Keratinocyte (primary cell): ENCODE results near the gene THRB. TPM values are rescaled to one million over a fixed set of nuclear protein-coding genes. Genes with fewer than 3 reads are reported as not detected.
A peak's percentile ranks its signal among the peaks of the same experiment; 100 is the strongest.

Experiments used
- DNase-seq: peaks from one replicate; pipeline ENCODE4 v3.0.0-alpha.2; 2011; ENCODE audit warnings: low read depth, missing footprints, low spot score
- FAIRE-seq: peaks from 2 replicates; lab custom pipeline; 2011; peaks lifted over from hg19 to GRCh38; lab: Jason Lieb, UNC
- H2AFZ ChIP-seq: 2 replicates; pipeline ENCODE4 v1.6.0; 2012; ENCODE audit warnings: low read length, control low read depth, inconsistent platforms; ENCODE audit not compliant: control insufficient read depth
- H3K27ac ChIP-seq: 2 replicates; pipeline ENCODE4 v1.5.1; 2011; ENCODE audit warnings: low read length; ENCODE audit not compliant: control insufficient read depth, insufficient read depth
- H3K27me3 ChIP-seq: 3 replicates; pipeline ENCODE4 v1.6.0; 2011; ENCODE audit warnings: low read length; ENCODE audit not compliant: control insufficient read depth, insufficient read depth; ENCODE audit errors: extremely low read depth
- H3K36me3 ChIP-seq, 2 experiments: 2 replicates in 1 of 2; 3 replicates in 1 of 2; pipeline ENCODE4 v1.5.1; 2011; ENCODE audit warnings: low read length in 2 of 2, mild to moderate bottlenecking in 1 of 2; ENCODE audit not compliant: control insufficient read depth in 2 of 2, insufficient read depth in 2 of 2; ENCODE audit errors: extremely low read depth in 1 of 2
- H3K4me1 ChIP-seq: 3 replicates; pipeline ENCODE4 v1.5.1; 2011; ENCODE audit warnings: low read length; ENCODE audit not compliant: control insufficient read depth, insufficient read depth; ENCODE audit errors: extremely low read depth
- H3K4me2 ChIP-seq: 3 replicates; pipeline ENCODE4 v1.6.0; 2011; ENCODE audit warnings: low read depth, low read length; ENCODE audit not compliant: control insufficient read depth, insufficient read depth; ENCODE audit errors: extremely low read depth
- H3K4me3 ChIP-seq, 3 experiments: fragments of 200-600 bp in 1 of 3; sonication (generic) in 1 of 3; 2 replicates in 2 of 3; 3 replicates in 1 of 3; pipeline ENCODE4 v1.5.1; 2011 to 2016; ENCODE audit warnings: low read length in 3 of 3, mild to moderate bottlenecking in 3 of 3, control low read depth in 2 of 3, inconsistent platforms in 1 of 3, low read depth in 1 of 3, mixed read lengths in 1 of 3, mixed run types in 1 of 3, moderate library complexity in 1 of 3; ENCODE audit not compliant: control insufficient read depth in 2 of 3, insufficient read depth in 2 of 3; ENCODE audit errors: extremely low read depth in 1 of 3
- H3K79me2 ChIP-seq: 2 replicates; pipeline ENCODE4 v1.6.0; 2012; ENCODE audit warnings: low read length; ENCODE audit not compliant: control insufficient read depth, insufficient read depth
- H3K9ac ChIP-seq: 3 replicates; pipeline ENCODE4 v1.6.0; 2011; ENCODE audit warnings: low read length; ENCODE audit not compliant: control insufficient read depth, insufficient read depth; ENCODE audit errors: extremely low read depth
- H3K9me1 ChIP-seq: 3 replicates; pipeline ENCODE4 v1.6.0; 2011; ENCODE audit warnings: low read length; ENCODE audit not compliant: control insufficient read depth, insufficient read depth; ENCODE audit errors: extremely low read depth
- H3K9me3 ChIP-seq: 2 replicates; pipeline ENCODE4 v1.5.1; 2012; ENCODE audit warnings: low read depth, low read length; ENCODE audit not compliant: control insufficient read depth
- H4K20me1 ChIP-seq: 3 replicates; pipeline ENCODE4 v1.6.0; 2011; ENCODE audit warnings: low read length; ENCODE audit not compliant: control insufficient read depth, insufficient read depth; ENCODE audit errors: extremely low read depth
- CTCF ChIP-seq, 3 experiments: IDR thresholded peaks in 1 of 3; conservative IDR thresholded peaks in 1 of 3; optimal IDR thresholded peaks in 1 of 3; 2 replicates in 2 of 3; 3 replicates in 1 of 3; pipeline versions ENCODE3 to v1.5.1; 2011; ENCODE audit warnings: low read length in 3 of 3, mild to moderate bottlenecking in 3 of 3, moderate library complexity in 2 of 3, control low read depth in 1 of 3, inconsistent platforms in 1 of 3; ENCODE audit not compliant: insufficient read depth in 2 of 3; ENCODE audit errors: extremely low read depth in 1 of 3
- EZH2 ChIP-seq: IDR thresholded peaks from one replicate; pipeline ENCODE4 v1.6.1; 2012; ENCODE audit warnings: inconsistent platforms, mild to moderate bottlenecking, low read length, moderate library complexity
- dilution Hi-C: fragments of 300-500 bp; cut with MboI; formaldehyde crosslinking; loops from one replicate; pipeline ENCODE4 v1.7.0; 2020; ENCODE audit warnings: low sequenced_read_pairs; ENCODE audit not compliant: extremely low pct_ligation_motif_present
- polyA plus RNA-seq, 5 experiments: library from polyadenylated mRNA; depleted of rRNA in 3 of 5; stranded (reverse) in 3 of 5; stranded (forward) in 1 of 5; unstranded in 1 of 5; fragments of >200 nt; gene quantifications; 1 replicate in 1 of 5; 2 replicates in 3 of 5; 3 replicates in 1 of 5; pipeline versions ENCODE4 v1.2.1 to v1.2.3, GENCODE V29; 2011 to 2012; ENCODE audit warnings: missing spikeins in 2 of 5, low read depth in 1 of 5, low replicate concordance in 1 of 5

Gene THRB
- polyA plus RNA-seq, 1 donor (not counting 4 experiments of a cell fraction or from before 2014, with no cell fraction given): 2.6 TPM

GRCh38 chr3:24184528-24185176 is 310.0 kb downstream of the THRB start:
- H4K20me1 ChIP-seq: no peaks in the 10 kb centered on the region
- H3K4me2 ChIP-seq: no peak overlapping the region
- peaks cover 4% of the 10 kb centered on the region for H3K4me1 ChIP-seq
- H2AFZ ChIP-seq: no peak overlapping the region
- H3K9me1 ChIP-seq: no peaks in the 10 kb centered on the region
- H3K4me3 ChIP-seq: no peak overlapping the region
- DNase-seq (no peak), FAIRE-seq (no peak)
- no peak overlapping the region for H3K9ac ChIP-seq
- H3K36me3 ChIP-seq: no peaks in the 10 kb centered on the region
- no peaks in the 10 kb centered on the region for H3K9me3 ChIP-seq
- no peak for TF ChIP-seq CTCF (optimal IDR thresholded peaks at IDR 0.05 in 1 of 3, IDR thresholded peaks at IDR 0.05 in 1 of 3, conservative IDR thresholded peaks at IDR 0.05 in 1 of 3; ENCODE audit: extremely low read depth in 1 of 3, insufficient read depth in 2 of 3, low read length in 3 of 3)
- TF ChIP-seq EZH2: no peak
- H3K27ac ChIP-seq: no peak overlapping the region
- H3K79me2 ChIP-seq: no peaks in the 10 kb centered on the region
- dilution Hi-C loops: no loop called here
- no peaks in the 10 kb centered on the region for H3K27me3 ChIP-seq

- FAIRE-seq: no peak
- Histone ChIP-seq H3K9ac (no peak overlapping the region), H3K4me3 (no peak overlapping the region), H3K9me3 (no peaks in the 10 kb centered on the region), H4K20me1 (no peaks in the 10 kb centered on the region), H3K27ac (no peak overlapping the region), H3K36me3 (no peaks in the 10 kb centered on the region), H3K4me1 (peaks cover 4% of the 10 kb centered on the region), H3K4me2 (no peak overlapping the region), H3K79me2 (no peaks in the 10 kb centered on the region), H2AFZ (no peak overlapping the region), H3K27me3 (no peaks in the 10 kb centered on the region), H3K9me1 (no peaks in the 10 kb centered on the region)
- no peak for DNase-seq
- dilution Hi-C loops: no loop called here
- TF ChIP-seq CTCF (optimal IDR thresholded peaks at IDR 0.05 in 1 of 3, IDR thresholded peaks at IDR 0.05 in 1 of 3, conservative IDR thresholded peaks at IDR 0.05 in 1 of 3; ENCODE audit: extremely low read depth in 1 of 3, insufficient read depth in 2 of 3, low read length in 3 of 3) (peak in 1 of 3 experiments; percentile 30), EZH2 (no peak)
Observed at GRCh38 chr3:24182756-24183155, 311.9 kb downstream of the THRB start.
